Aorta (tissue), 5 donors: ENCODE data around the gene CMC4. TPM values are rescaled to one million over a fixed set of nuclear protein-coding genes. Genes with fewer than 3 reads are reported as not detected.

Experiments
- ATAC-seq: fragments of 200-7000 bp; cut with Tn5 transposase; one replicate; pipeline ENCODE4 v1.9.1; 2022; ENCODE audit warnings: moderate library complexity; ENCODE audit not compliant: low FRiP score
- DNase-seq, 2 donors: peaks; one replicate each; pipeline ENCODE4 v3.0.0-alpha.2; 2020
- H3K27ac ChIP-seq, 2 donors: one replicate each; pipeline ENCODE4 v1.5.1; 2013; ENCODE audit warnings: low read length in 2 of 2, mild to moderate bottlenecking in 2 of 2, moderate library complexity in 2 of 2, control low read depth in 1 of 2, inconsistent platforms in 1 of 2, low read depth in 1 of 2
- H3K27me3 ChIP-seq, 2 donors: one replicate each; pipeline ENCODE4 v1.6.1; 2013; ENCODE audit warnings: control low read depth in 1 of 2, low read length in 1 of 2, mild to moderate bottlenecking in 1 of 2, moderate library complexity in 1 of 2; ENCODE audit not compliant: insufficient read depth in 2 of 2, control insufficient read depth in 1 of 2
- H3K36me3 ChIP-seq, 2 donors: one replicate each; pipeline ENCODE4 v1.6.1; 2013; ENCODE audit warnings: control low read depth in 1 of 2, low read length in 1 of 2, mild to moderate bottlenecking in 1 of 2; ENCODE audit not compliant: insufficient read depth in 2 of 2, control insufficient read depth in 1 of 2
- H3K4me1 ChIP-seq, 2 donors: one replicate each; pipeline ENCODE4 v1.6.1; 2013; ENCODE audit warnings: low read length in 2 of 2, control low read depth in 1 of 2, mild to moderate bottlenecking in 1 of 2, moderate library complexity in 1 of 2; ENCODE audit not compliant: insufficient read depth in 2 of 2, control insufficient read depth in 1 of 2
- H3K4me3 ChIP-seq, 2 donors: one replicate each; pipeline ENCODE4 v1.5.1; 2013; ENCODE audit warnings: low read length in 2 of 2, control low read depth in 1 of 2, mild to moderate bottlenecking in 1 of 2
- H3K9me3 ChIP-seq: one replicate; pipeline ENCODE4 v1.6.1; 2013; ENCODE audit warnings: mild to moderate bottlenecking, low read length; ENCODE audit not compliant: control insufficient read depth
- WGBS, 2 donors: extraction: QIAGEN DNeasy Blood & Tissue Kit; methylation state at CpG; one replicate each; pipeline ENCODE4 v1.1.7; 2013; 5-methylcytosine and 5-hydroxymethylcytosine counted together
- intact Hi-C, 2 donors: fragments of 100-400 bp; cut with DNase I; formaldehyde crosslinking; loops; one replicate each; pipeline versions ENCODE4 v1.14.2 to v1.15.0; 2022
- polyA plus RNA-seq, 2 donors: library from polyadenylated mRNA; stranded (reverse); fragments of 200-250 nt; gene quantifications; one replicate each; pipeline ENCODE4 v1.2.3, GENCODE V29; 2013
- total RNA-seq, 2 donors: library from RNA; stranded (reverse); fragmentation: NEBNext Ultra II Directional; extraction: Animal tissue kit (Norgen Biotek cat#: 25700); gene quantifications; one replicate each; pipeline ENCODE4 v1.2.1, GENCODE V29; 2021
- donor health status: healthy with polysubstance abuse.
- donor health status: Bipolar disorder and iron deficiency.
- donor health status: DM: no; HTN: no; CAD: no.
- donor health status: DM: no; HTN: no; CAD: no.
- donor health status: DM: yes; HTN: yes; CAD: no.

Gene CMC4
- total and polyA plus RNA-seq, 4 donors = 4.8 to 31.6 (median 17.2) TPM

GRCh38 chrX:155056877-155057792 is 13.8 kb downstream of the CMC4 start:
- ATAC-seq (peak; percentile 90), DNase-seq (peak; percentile 68 to 80)
- Histone ChIP-seq H3K36me3 (peaks cover 0 to 4% of the 10 kb centered on the region in 2 donors), H3K27me3 (no peaks in the 10 kb centered on the region), H3K27ac (peak overlapping the region in 1 of 2 donors; percentile 1), H3K4me3 (no peak overlapping the region), H3K4me1 (no peaks in the 10 kb centered on the region), H3K9me3 (no peaks in the 10 kb centered on the region)
- intact Hi-C loops = loop anchor here in 1 of 2 donors (2.0 kb wide), 1 partner anchor 76 kb away; no protein-coding TSS in a partner anchor
- 11 to 18% methylated on average over 25 of the region's 25 CpGs for WGBS, 2 donors

GRCh38 chrX:155056471-155056870 is 14.5 kb downstream of the CMC4 start:
- Histone ChIP-seq H3K27ac (no peak overlapping the region), H3K36me3 (peaks cover 0 to 2% of the 10 kb centered on the region in 2 donors), H3K9me3 (no peaks in the 10 kb centered on the region), H3K27me3 (no peaks in the 10 kb centered on the region), H3K4me1 (no peaks in the 10 kb centered on the region), H3K4me3 (no peak overlapping the region)
- no peak for ATAC-seq
- WGBS, 2 donors = 86 to 92% methylated on average over 1 of the region's 1 CpG
- intact Hi-C loops = loop anchor here in 1 of 2 donors (2.0 kb wide), 1 partner anchor 76 kb away; no protein-coding TSS in a partner anchor
- DNase-seq = no peak

DNA sequence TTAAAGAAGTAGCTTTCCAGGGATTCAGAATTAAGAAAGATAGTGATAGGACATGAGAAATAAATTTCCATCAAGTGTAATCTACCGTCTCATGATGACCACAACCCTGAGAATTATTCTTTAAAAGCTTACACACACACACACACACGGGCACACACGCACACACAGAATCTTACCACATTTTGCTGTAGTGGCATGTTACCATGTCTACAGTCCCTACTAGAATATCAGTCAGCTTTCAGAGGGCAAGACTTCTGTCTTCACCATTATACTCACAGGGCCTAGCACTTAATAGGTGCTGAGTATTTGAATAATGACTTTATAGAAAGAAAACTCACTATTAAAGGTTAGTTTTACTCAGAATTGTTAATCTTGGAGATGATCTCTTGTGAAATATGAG is 15.4 kb downstream of the CMC4 start:
- Histone ChIP-seq H3K27ac (no peak overlapping the region), H3K36me3 (peaks cover 0 to 2% of the 10 kb centered on the region in 2 donors), H3K4me3 (no peak overlapping the region), H3K27me3 (no peaks in the 10 kb centered on the region), H3K9me3 (no peaks in the 10 kb centered on the region), H3K4me1 (no peaks in the 10 kb centered on the region)
- intact Hi-C loops = no loop called here
- no peak for ATAC-seq
- no peak for DNase-seq
- WGBS, 2 donors = 71 to 87% methylated on average over 3 of the region's 3 CpGs

DNA sequence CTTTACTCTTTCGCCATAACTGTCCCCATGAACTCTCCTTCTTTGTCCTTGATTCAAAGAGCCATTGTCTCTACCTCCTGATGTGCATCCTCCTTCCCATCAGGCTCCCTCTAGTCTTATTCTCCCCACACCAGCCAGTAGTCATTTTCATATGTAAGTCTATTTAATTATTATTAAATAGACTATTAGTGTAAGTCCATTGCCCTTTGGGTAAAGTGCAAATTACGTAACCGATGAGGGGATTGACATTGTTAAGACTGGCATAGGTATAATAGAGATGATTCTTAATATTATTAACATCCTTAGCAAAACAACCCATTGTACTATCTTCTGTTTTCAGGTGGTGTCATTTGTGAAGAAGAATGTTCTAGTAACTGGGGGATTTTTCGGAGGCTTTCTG is 16.7 kb downstream of the CMC4 start:
- 88 to 91% methylated on average over 4 of the region's 4 CpGs for WGBS, 2 donors
- intact Hi-C loops = loop anchor here in 1 of 2 donors (5.0 kb wide), 1 partner anchor 67 kb away; no protein-coding TSS in a partner anchor
- H3K4me3 ChIP-seq = no peak overlapping the region

DNA sequence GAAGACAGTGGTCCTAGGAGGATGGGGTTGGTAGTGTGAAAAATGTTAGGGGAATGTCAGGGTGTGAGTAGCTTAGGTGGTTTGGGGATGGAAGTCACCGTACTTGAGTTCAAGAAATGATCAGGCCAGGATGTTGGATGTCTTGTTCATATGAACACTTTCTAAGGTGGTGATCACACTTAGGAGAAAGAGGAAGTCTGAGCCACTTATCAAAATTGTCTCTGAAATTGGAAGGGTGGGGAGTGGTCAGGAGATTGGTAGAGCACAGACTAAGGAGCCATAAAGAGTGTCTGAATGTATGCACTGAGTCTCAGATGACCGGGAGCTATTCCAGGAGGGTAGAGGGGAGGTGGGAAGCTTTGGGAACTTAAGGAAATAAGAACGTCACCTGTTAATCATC is 17.3 kb downstream of the CMC4 start:
- DNase-seq = no peak
- H3K9me3 ChIP-seq = no peaks in the 10 kb centered on the region
- no peak for ATAC-seq
- H3K36me3 ChIP-seq = no peaks in the 10 kb centered on the region
- H3K4me3 ChIP-seq = no peak overlapping the region
- 74 to 91% methylated on average over 3 of the region's 3 CpGs for WGBS, 2 donors
- no peaks in the 10 kb centered on the region for H3K4me1 ChIP-seq
- H3K27me3 ChIP-seq = no peaks in the 10 kb centered on the region
- intact Hi-C loops = loop anchor here in 1 of 2 donors (5.0 kb wide), 1 partner anchor 66 kb away; no protein-coding TSS in a partner anchor
- no peak overlapping the region for H3K27ac ChIP-seq

More for the DNA sequence above, 16.7 kb downstream of the CMC4 start:
- no peak for DNase-seq
- Histone ChIP-seq H3K4me1 (no peaks in the 10 kb centered on the region), H3K27me3 (no peaks in the 10 kb centered on the region), H3K36me3 (no peaks in the 10 kb centered on the region), H3K9me3 (no peaks in the 10 kb centered on the region), H3K27ac (no peak overlapping the region)
- no peak for ATAC-seq

DNA sequence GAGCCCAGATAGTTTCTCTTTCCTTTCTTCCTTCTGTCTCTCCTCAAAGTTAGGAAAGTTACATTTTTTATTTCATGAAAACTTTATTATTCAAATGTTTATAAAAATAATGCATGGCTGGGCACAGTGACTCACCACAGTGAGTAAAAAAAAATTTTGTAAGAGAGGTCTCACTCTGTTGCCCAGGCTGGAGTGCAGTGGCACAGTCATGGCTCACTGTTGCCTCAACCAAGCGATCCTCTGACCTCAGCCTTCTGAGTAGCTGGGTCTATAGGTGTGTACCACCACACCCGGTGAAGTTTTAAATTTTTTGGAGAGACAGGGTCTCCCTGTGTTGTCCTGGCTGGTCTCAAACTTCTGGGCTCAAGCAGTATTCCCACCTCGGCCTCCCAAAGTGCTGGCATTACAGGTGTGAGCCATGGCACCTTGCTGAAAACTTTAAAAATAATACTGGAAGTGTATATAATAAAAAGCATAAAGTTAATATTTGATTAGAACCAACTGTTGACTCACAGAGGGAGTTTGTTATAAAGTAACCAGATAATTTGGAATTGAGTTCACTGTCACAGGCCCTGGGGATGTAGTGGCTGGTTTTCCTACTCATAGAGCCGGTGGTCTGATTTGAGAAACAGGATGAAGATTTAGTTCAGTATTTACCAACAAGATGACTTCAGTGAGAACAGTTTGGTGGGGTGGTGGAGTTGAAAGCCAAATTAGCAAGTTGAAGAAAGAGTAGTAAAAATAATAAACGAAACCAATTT is 18.0 kb downstream of the CMC4 start:
- Histone ChIP-seq H3K27ac (no peak overlapping the region), H3K4me1 (no peaks in the 10 kb centered on the region), H3K4me3 (no peak overlapping the region), H3K9me3 (no peaks in the 10 kb centered on the region), H3K36me3 (no peaks in the 10 kb centered on the region), H3K27me3 (no peaks in the 10 kb centered on the region)
- ATAC-seq (no peak), DNase-seq (no peak)
- 73 to 92% methylated on average over 5 of the region's 5 CpGs for WGBS, 2 donors
- intact Hi-C loops = loop anchor here in 1 of 2 donors (5.0 kb wide), 1 partner anchor 66 kb away; no protein-coding TSS in a partner anchor

- WGBS, 2 donors = 31 to 35% methylated on average over 9 of the region's 9 CpGs
- Histone ChIP-seq H3K9me3 (no peaks in the 10 kb centered on the region), H3K27me3 (no peaks in the 10 kb centered on the region), H3K4me1 (no peaks in the 10 kb centered on the region), H3K4me3 (no peak overlapping the region), H3K27ac (no peak overlapping the region), H3K36me3 (peaks cover 0 to 4% of the 10 kb centered on the region in 2 donors)
- intact Hi-C loops = no loop called here
- DNase-seq (peak in 1 of 2 donors; percentile 55), ATAC-seq (peak; percentile 60)
Observed at GRCh38 chrX:155048977-155049619, 21.8 kb downstream of the CMC4 start.

DNA sequence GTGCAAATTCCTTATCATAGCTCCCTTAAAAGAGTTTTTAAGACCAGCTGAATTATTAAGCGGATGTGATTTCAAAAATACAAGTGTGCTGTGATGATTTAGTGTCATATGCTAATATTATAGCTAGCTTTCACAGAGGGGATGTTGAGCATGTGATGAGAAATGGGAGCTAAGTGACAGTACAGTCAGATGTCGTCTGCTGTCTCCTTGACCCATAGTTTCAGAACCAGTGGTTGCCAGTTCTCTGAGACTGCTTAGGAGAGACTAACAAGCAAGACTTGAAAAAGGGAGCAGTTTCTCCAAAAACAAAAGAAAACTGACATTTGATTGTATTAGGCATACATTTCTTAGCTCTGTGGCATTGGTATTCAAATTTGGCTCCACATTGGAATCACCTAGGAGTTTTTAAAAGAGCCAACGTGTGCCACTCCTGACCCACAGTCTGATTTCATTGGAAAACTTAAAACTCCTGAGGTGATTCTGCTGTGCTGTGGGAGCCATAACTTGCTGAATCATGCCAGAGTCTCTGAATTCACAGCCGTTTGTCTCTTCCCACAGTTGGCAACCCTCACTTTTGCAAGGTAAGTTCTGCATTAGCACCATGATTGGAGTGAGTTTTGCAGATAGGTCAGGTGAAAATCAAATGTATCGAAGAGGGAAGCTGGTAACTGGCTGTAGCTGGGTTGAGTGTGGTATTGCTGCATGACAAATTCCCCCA is 24.0 kb downstream of the CMC4 start:
- DNase-seq (no peak), ATAC-seq (no peak)
- Histone ChIP-seq H3K9me3 (no peaks in the 10 kb centered on the region), H3K27me3 (no peaks in the 10 kb centered on the region), H3K27ac (no peak overlapping the region), H3K36me3 (peaks cover 0 to 4% of the 10 kb centered on the region in 2 donors), H3K4me1 (no peaks in the 10 kb centered on the region), H3K4me3 (no peak overlapping the region)
- WGBS, 2 donors = 61 to 87% methylated on average over 5 of the region's 5 CpGs
- intact Hi-C loops = no loop called here
